GM20431 (cell line): ENCODE data around the gene CAMTA1.

Source experiments
- in situ Hi-C: fragments of 300-500 bp; cut with MseI, MboI; formaldehyde crosslinking; loops from one replicate; pipeline ENCODE4 v1.15.0; 2020; ENCODE audit warnings: low sequenced_read_pairs; ENCODE audit not compliant: unreplicated experiment

The CAMTA1 gene

GRCh38 chr1:7350804-7351203 lies 565.5 kb downstream of the CAMTA1 start:
- in situ Hi-C loops: no loop called here

- in situ Hi-C loops: no loop called here
Observed at GRCh38 chr1:7351649-7352048, 566.4 kb downstream of the CAMTA1 start.

GRCh38 chr1:7352364-7352763 lies 567.1 kb downstream of the CAMTA1 start:
- in situ Hi-C loops: no loop called here

GRCh38 chr1:7352974-7353373 lies 567.7 kb downstream of the CAMTA1 start:
- in situ Hi-C loops: no loop called here

GRCh38 chr1:7355646-7356045 lies 570.4 kb downstream of the CAMTA1 start:
- in situ Hi-C loops: no loop called here

GRCh38 chr1:7356079-7356478 lies 570.8 kb downstream of the CAMTA1 start:
- in situ Hi-C loops: no loop called here

- in situ Hi-C loops: no loop called here
Observed at GRCh38 chr1:7358425-7358824, 573.2 kb downstream of the CAMTA1 start.

GRCh38 chr1:7360526-7360925 lies 575.3 kb downstream of the CAMTA1 start:
- in situ Hi-C loops: no loop called here

GRCh38 chr1:7362947-7363346 lies 577.7 kb downstream of the CAMTA1 start:
- in situ Hi-C loops: no loop called here

GRCh38 chr1:7363450-7363849 lies 578.2 kb downstream of the CAMTA1 start:
- in situ Hi-C loops: no loop called here

GRCh38 chr1:7365706-7366105 lies 580.5 kb downstream of the CAMTA1 start:
- in situ Hi-C loops: no loop called here

- in situ Hi-C loops: no loop called here
Observed at GRCh38 chr1:7366286-7366954, 581.2 kb downstream of the CAMTA1 start.

- in situ Hi-C loops: no loop called here
Observed at GRCh38 chr1:7366955-7367665, 581.9 kb downstream of the CAMTA1 start.

GRCh38 chr1:7369866-7370265 lies 584.6 kb downstream of the CAMTA1 start:
- in situ Hi-C loops: no loop called here

- in situ Hi-C loops: no loop called here
Observed at GRCh38 chr1:7371926-7372325, 586.7 kb downstream of the CAMTA1 start.

- in situ Hi-C loops: no loop called here
Observed at GRCh38 chr1:7372477-7373120, 587.3 kb downstream of the CAMTA1 start.

- in situ Hi-C loops: no loop called here
Observed at GRCh38 chr1:7373251-7373650, 588.0 kb downstream of the CAMTA1 start.

- in situ Hi-C loops: no loop called here
Observed at GRCh38 chr1:7373876-7374562, 588.8 kb downstream of the CAMTA1 start.

- in situ Hi-C loops: no loop called here
Observed at GRCh38 chr1:7374563-7375160, 589.4 kb downstream of the CAMTA1 start.

GRCh38 chr1:7375329-7375728 lies 590.1 kb downstream of the CAMTA1 start:
- in situ Hi-C loops: no loop called here
